ENCODE data around the gene TNNC2. TPM values are rescaled to one million over a fixed set of nuclear protein-coding genes. Genes with fewer than 3 reads are reported as not detected.

Gene TNNC2
- total RNA-seq, 2 experiments from 2014 or later, result 1.2 to 1.5 TPM

DNA sequence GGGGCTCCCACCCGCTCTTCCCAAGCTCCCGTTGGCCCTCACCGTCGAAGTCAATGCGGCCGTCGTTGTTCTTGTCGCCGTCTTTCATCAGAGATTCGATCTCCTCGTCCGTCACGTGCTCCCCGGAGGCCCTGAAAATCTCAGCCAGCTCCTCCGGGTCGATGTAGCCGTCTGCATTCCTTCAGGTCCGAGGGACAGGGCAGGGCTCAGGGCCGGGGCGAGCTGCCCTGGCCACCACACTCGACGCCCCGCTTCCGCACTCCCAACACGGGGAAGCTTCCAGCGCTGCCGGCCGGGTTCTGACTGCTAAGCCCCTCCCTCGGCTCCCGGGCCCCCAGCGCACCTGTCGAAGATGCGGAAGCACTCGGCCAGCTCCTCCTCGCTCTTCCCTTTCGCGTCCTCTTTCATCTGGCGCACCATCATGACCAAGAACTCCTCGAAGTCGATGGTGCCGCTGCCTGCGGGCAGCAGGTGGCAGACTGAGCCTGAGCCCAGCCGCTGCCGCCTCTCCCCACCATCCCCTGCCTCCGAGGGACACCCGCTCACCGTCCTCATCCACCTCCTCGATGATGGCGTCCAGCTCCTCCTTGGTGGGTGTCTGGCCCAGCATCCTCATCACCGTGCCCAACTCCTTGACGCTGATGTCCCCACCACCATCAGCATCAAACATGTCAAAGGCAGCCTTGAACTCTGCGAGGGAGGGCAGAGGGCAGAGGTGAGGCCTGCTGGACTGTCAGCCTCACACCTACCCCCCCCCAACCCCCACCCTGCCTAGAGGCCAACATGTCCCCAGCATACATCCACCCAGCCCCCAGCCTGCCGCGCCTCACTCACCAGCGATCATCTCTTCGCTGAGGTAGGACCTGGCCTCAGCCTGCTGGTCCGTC lies 2.9 kb downstream of the TNNC2 start:
- Histone ChIP-seq H3K36me3 (ENCODE audit: insufficient read depth, low read length) (no peaks in the 10 kb centered on the region), H3K9me3 (ENCODE audit: control insufficient read depth in 1 of 2, insufficient read depth in 1 of 2, low read length in 2 of 2) (peaks cover 0 to 12% of the 10 kb centered on the region in 2 experiments), H3K27me3 (ENCODE audit: control insufficient read depth in 1 of 2, insufficient read depth in 2 of 2, low read length in 2 of 2) (peaks cover 11 to 16% of the 10 kb centered on the region in 2 experiments), H3K4me3 (ENCODE audit: low read length) (peak overlapping the region; percentile 48), H3K27ac (ENCODE audit: low read depth in 1 of 2, low read length in 2 of 2) (no peak overlapping the region), H3K4me1 (ENCODE audit: insufficient read depth, low read length) (peaks cover 17% of the 10 kb centered on the region)
- CTCF ChIA-PET, result interaction anchor here (0.6 to 1.4 kb wide), 4 partner anchors 50 to 1771 kb away, joined by 3 to 5 read pairs (median 4); partner anchors contain the start of genes CTSA and NEURL2
- Mint-ChIP-seq H3K27ac (no peak overlapping the region), H3K9me3 (no peaks in the 10 kb centered on the region), H3K4me3 (peak overlapping the region; percentile 85), H3K36me3 (ENCODE audit: low read depth) (no peaks in the 10 kb centered on the region), H3K4me1 (ENCODE audit: low read depth) (peaks cover 10% of the 10 kb centered on the region), H3K27me3 (peaks cover 43% of the 10 kb centered on the region)
- TF ChIP-seq, protein P1, sequence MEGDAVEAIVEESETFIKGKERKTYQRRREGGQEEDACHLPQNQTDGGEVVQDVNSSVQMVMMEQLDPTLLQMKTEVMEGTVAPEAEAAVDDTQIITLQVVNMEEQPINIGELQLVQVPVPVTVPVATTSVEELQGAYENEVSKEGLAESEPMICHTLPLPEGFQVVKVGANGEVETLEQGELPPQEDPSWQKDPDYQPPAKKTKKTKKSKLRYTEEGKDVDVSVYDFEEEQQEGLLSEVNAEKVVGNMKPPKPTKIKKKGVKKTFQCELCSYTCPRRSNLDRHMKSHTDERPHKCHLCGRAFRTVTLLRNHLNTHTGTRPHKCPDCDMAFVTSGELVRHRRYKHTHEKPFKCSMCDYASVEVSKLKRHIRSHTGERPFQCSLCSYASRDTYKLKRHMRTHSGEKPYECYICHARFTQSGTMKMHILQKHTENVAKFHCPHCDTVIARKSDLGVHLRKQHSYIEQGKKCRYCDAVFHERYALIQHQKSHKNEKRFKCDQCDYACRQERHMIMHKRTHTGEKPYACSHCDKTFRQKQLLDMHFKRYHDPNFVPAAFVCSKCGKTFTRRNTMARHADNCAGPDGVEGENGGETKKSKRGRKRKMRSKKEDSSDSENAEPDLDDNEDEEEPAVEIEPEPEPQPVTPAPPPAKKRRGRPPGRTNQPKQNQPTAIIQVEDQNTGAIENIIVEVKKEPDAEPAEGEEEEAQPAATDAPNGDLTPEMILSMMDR (IDR thresholded peaks at IDR 0.05), result peak; percentile 31
- intact Hi-C loops (cut with DNase I, micrococcal nuclease), result loop anchor here in 1 of 2 experiments (2.0 kb wide), 1 partner anchor 139 kb away; no protein-coding TSS in a partner anchor
- POLR2A ChIA-PET, result interaction anchor here (1.6 to 2.1 kb wide), 3 partner anchors 9 to 110 kb away, joined by 4 to 9 read pairs (median 8); partner anchors contain the start of genes ACOT8, PCIF1, SNX21 and ZSWIM3
- DNase-seq (peak; percentile 5 to 78 (median 36)), ATAC-seq (ENCODE audit: poor library complexity) (peak; percentile 75)

DNA sequence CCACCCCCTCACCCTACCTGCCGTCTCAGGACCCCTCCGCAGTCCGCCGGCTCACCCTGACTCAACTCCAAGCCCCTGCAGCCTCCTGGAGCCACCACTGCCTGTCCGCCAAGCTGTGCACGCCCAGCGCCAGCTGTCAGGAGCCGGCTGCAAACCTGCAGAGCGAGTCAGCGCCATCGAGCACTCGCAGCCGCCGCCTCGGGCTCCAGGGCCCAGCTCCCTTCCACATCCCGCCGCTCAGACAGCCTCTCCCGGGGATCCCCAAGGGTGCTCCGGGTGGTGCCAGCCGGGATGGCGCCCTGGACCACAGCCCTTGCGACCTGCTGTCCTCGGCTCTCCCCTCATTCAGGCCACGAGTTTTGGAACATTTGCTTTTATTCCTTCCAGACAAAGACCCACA lies 4.3 kb downstream of the TNNC2 start:
- Histone ChIP-seq H3K4me1 (ENCODE audit: insufficient read depth, low read length) (peaks cover 17% of the 10 kb centered on the region), H3K36me3 (ENCODE audit: insufficient read depth, low read length) (no peaks in the 10 kb centered on the region), H3K27ac (ENCODE audit: low read depth in 1 of 2, low read length in 2 of 2) (no peak overlapping the region), H3K9me3 (ENCODE audit: control insufficient read depth in 1 of 2, insufficient read depth in 1 of 2, low read length in 2 of 2) (peaks cover 0 to 12% of the 10 kb centered on the region in 2 experiments), H3K27me3 (ENCODE audit: control insufficient read depth in 1 of 2, insufficient read depth in 2 of 2, low read length in 2 of 2) (peaks cover 11 to 16% of the 10 kb centered on the region in 2 experiments), H3K4me3 (ENCODE audit: low read length) (no peak overlapping the region)
- Mint-ChIP-seq H3K9me3 (no peaks in the 10 kb centered on the region), H3K4me1 (ENCODE audit: low read depth) (peaks cover 10% of the 10 kb centered on the region), H3K4me3 (no peak overlapping the region), H3K27ac (no peak overlapping the region), H3K36me3 (ENCODE audit: low read depth) (no peaks in the 10 kb centered on the region), H3K27me3 (peaks cover 48% of the 10 kb centered on the region)
- DNase-seq, result peak in 1 of 14 experiments; percentile 26
- peak; percentile 39 for ATAC-seq (ENCODE audit: poor library complexity)
- TF ChIP-seq, protein P1 (IDR thresholded peaks at IDR 0.05), result no peak
- ChIA-PET POLR2A (interaction anchor here (1.8 kb wide), 1 partner anchor 112 kb away, joined by 9 read pairs; the partner anchor contains the start of gene PCIF1), CTCF (no interaction called here)
- intact Hi-C loops (cut with DNase I, micrococcal nuclease), result no loop called here

DNA sequence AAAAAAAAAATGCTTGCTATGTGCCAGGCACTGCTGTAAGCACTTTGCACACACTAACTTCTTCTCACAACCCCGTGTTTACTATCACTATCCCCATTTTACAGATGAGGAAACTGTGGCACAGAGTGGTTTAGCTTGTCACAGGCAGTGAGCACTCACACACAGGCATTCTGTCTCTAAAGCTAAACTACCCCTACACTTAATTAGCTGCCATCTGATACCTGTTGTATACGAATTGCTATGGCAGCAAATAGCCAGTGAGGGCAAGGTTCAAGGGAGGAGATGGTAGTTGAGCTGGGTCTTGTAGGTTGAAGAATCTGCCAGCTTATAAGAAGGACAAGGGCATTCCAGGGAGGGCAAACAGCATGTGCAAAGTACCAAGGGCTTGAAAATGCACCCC lies 5.2 kb downstream of the TNNC2 start:
- no peak for DNase-seq
- Histone ChIP-seq H3K36me3 (ENCODE audit: insufficient read depth, low read length) (no peaks in the 10 kb centered on the region), H3K4me1 (ENCODE audit: insufficient read depth, low read length) (peaks cover 17% of the 10 kb centered on the region), H3K27ac (ENCODE audit: low read depth in 1 of 2, low read length in 2 of 2) (no peak overlapping the region), H3K9me3 (ENCODE audit: control insufficient read depth in 1 of 2, insufficient read depth in 1 of 2, low read length in 2 of 2) (peaks cover 0 to 12% of the 10 kb centered on the region in 2 experiments), H3K4me3 (ENCODE audit: low read length) (no peak overlapping the region), H3K27me3 (ENCODE audit: control insufficient read depth in 1 of 2, insufficient read depth in 2 of 2, low read length in 2 of 2) (peaks cover 11 to 16% of the 10 kb centered on the region in 2 experiments)
- ChIA-PET CTCF (no interaction called here), POLR2A (no interaction called here)
- Mint-ChIP-seq H3K36me3 (ENCODE audit: low read depth) (no peaks in the 10 kb centered on the region), H3K27ac (no peak overlapping the region), H3K27me3 (peaks cover 48% of the 10 kb centered on the region), H3K4me3 (no peak overlapping the region), H3K4me1 (ENCODE audit: low read depth) (peaks cover 10% of the 10 kb centered on the region), H3K9me3 (no peaks in the 10 kb centered on the region)
- ATAC-seq (ENCODE audit: poor library complexity), result no peak
- TF ChIP-seq, protein P1 (IDR thresholded peaks at IDR 0.05), result no peak
- intact Hi-C loops (cut with DNase I, micrococcal nuclease), result no loop called here

Data from CD4-positive, alpha-beta T cell (primary cell).